Lower lobe of right lung (tissue), 2 donors: ENCODE measurements around the gene SCD. TPM values are rescaled to one million over a fixed set of nuclear protein-coding genes. Genes with fewer than 3 reads are reported as not detected.

Source experiments
- ATAC-seq, 2 donors: fragments of 200-7000 bp; cut with Tn5 transposase; one replicate each; pipeline ENCODE4 v1.9.1; 2020 to 2022; ENCODE audit warnings: mild to moderate bottlenecking in 2 of 2, moderate library complexity in 2 of 2
- DNase-seq: peaks from one replicate; pipeline ENCODE4 v3.0.0-alpha.2; 2020
- H3K27ac ChIP-seq: fragments of 200-600 bp; one replicate; pipeline ENCODE4 v1.8.0; 2022
- H3K27me3 ChIP-seq: fragments of 200-600 bp; one replicate; pipeline ENCODE4 v1.8.0; 2022; ENCODE audit warnings: low read depth
- H3K36me3 ChIP-seq: fragments of 200-600 bp; one replicate; pipeline ENCODE4 v1.8.0; 2022; ENCODE audit warnings: mild to moderate bottlenecking
- H3K4me1 ChIP-seq: fragments of 200-600 bp; one replicate; pipeline ENCODE4 v1.8.0; 2022
- H3K4me3 ChIP-seq: fragments of 200-600 bp; one replicate; pipeline ENCODE4 v1.8.0; 2022; ENCODE audit warnings: mild to moderate bottlenecking
- H3K9me3 ChIP-seq: fragments of 200-600 bp; one replicate; pipeline ENCODE4 v1.8.0; 2022
- CTCF ChIP-seq: fragments of 200-600 bp; IDR thresholded peaks from one replicate; pipeline ENCODE4 v1.8.0; 2022; ENCODE audit warnings: antibody characterized with exemption, mild to moderate bottlenecking
- intact Hi-C: fragments of 100-400 bp; cut with DNase I; formaldehyde crosslinking; loops from one replicate; pipeline ENCODE4 v1.11.0; 2022
- total RNA-seq: library from RNA; stranded (reverse); fragmentation: NEBNext Ultra II Directional; extraction: Animal tissue kit (Norgen Biotek cat#: 25700); gene quantifications from one replicate; pipeline ENCODE4 v1.2.1, GENCODE V29; 2021
- donor health status: DM: no; HTN: yes; CAD: no; lungs with severe emphysema.

SCD gene
- total RNA-seq, 1 donor from 2014 or later = 327 TPM

GRCh38 chr10:100333106-100333505 is 13.9 kb upstream of the SCD start:
- Histone ChIP-seq H3K4me1 (no peaks in the 10 kb centered on the region), H3K27ac (no peak overlapping the region), H3K4me3 (no peak overlapping the region), H3K9me3 (no peaks in the 10 kb centered on the region), H3K36me3 (no peaks in the 10 kb centered on the region), H3K27me3 (no peaks in the 10 kb centered on the region)
- intact Hi-C loops = no loop called here
- DNase-seq (no peak), ATAC-seq (no peak)
- TF ChIP-seq CTCF = no peak

GRCh38 chr10:100333661-100334440 is 13.2 kb upstream of the SCD start:
- Histone ChIP-seq H3K4me1 (peaks cover 4% of the 10 kb centered on the region), H3K27me3 (no peaks in the 10 kb centered on the region), H3K27ac (no peak overlapping the region), H3K36me3 (no peaks in the 10 kb centered on the region), H3K9me3 (no peaks in the 10 kb centered on the region), H3K4me3 (no peak overlapping the region)
- ATAC-seq = no peak
- intact Hi-C loops = no loop called here
- DNase-seq = no peak
- TF ChIP-seq CTCF = no peak

DNA sequence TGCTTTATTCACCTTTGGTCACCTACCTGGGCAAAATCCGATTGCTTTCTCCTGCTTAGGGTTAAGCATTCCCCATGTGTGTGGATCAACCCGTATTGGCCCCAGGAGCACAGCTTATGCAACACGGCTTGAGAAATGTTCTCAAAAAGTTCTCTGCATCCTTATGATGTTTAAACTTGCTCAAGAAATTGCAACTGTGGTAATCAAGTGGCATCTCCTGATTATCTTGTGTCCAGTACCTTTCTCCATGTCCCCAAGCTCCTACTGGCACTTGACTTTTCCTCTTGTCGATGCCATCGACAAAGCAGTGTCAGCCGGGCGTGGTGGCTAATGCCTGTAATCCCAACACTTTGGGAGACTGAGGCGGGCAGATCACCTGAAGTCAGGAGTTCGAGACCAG is 12.3 kb upstream of the SCD start:
- no peak overlapping the region for H3K27ac ChIP-seq
- H3K36me3 ChIP-seq = no peaks in the 10 kb centered on the region
- H3K4me1 ChIP-seq = peaks cover 13% of the 10 kb centered on the region
- ATAC-seq (peak; percentile 74 to 77), DNase-seq (peak; percentile 50)
- no peak overlapping the region for H3K4me3 ChIP-seq
- H3K27me3 ChIP-seq = no peaks in the 10 kb centered on the region
- intact Hi-C loops = loop anchor here (5.0 kb wide), 1 partner anchor 183 kb away; the partner anchor contains the start of gene SEC31B
- H3K9me3 ChIP-seq = no peaks in the 10 kb centered on the region
- TF ChIP-seq CTCF = no peak

DNA sequence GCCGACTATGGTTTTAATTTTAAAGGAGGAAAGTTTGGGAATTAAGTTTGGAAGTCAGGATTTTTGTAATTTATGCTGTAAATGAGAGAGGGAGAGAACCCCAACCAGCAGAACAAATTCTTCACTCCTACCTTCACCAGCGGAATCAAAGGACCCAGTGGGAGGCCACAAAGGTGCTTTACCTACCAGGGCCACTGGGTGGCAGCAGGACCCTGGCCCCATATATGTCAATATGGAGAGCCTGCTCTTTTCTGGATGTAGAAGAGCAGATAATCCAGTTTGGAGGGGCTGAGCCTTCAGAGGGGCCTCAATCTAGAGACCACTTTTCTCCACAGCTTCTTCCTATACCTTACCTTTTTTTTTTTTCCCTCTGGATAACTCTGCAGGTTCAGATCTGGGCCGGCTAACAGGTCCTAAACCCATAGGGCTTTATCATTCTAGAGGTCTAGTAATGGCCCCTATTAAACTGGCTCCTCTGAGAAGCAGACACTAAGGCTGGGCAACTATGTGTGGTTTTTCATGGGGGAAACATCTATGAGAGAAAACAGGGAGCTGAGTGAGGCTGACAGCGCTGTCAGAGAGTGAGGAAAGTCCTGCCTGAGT is 8.5 kb upstream of the SCD start:
- H3K4me1 ChIP-seq = peaks cover 19% of the 10 kb centered on the region
- H3K9me3 ChIP-seq = no peaks in the 10 kb centered on the region
- peak; percentile 79 for DNase-seq
- peak; percentile 92 for TF ChIP-seq CTCF
- intact Hi-C loops = loop anchor here (5.0 kb wide), 1 partner anchor 179 kb away; the partner anchor contains the start of gene SEC31B
- ATAC-seq = peak; percentile 81 to 82
- no peaks in the 10 kb centered on the region for H3K27me3 ChIP-seq
- no peak overlapping the region for H3K4me3 ChIP-seq
- H3K36me3 ChIP-seq = no peaks in the 10 kb centered on the region
- H3K27ac ChIP-seq = no peak overlapping the region

GRCh38 chr10:100339236-100339635 is 7.8 kb upstream of the SCD start:
- ATAC-seq (peak in 1 of 2 donors; percentile 26), DNase-seq (no peak)
- Histone ChIP-seq H3K27ac (no peak overlapping the region), H3K4me3 (no peak overlapping the region), H3K36me3 (no peaks in the 10 kb centered on the region), H3K9me3 (no peaks in the 10 kb centered on the region), H3K27me3 (no peaks in the 10 kb centered on the region), H3K4me1 (peaks cover 19% of the 10 kb centered on the region)
- TF ChIP-seq CTCF = no peak
- intact Hi-C loops = loop anchor here (5.0 kb wide), 1 partner anchor 178 kb away; the partner anchor contains the start of gene SEC31B
